HG03460 (cell line): ENCODE measurements around the gene TEDC1.

ENCODE experiments used
- ATAC-seq: cut with Tn5 transposase; IDR thresholded peaks from one replicate; pipeline ENCODE4 v1.9.1; 2021; ENCODE audit not compliant: unreplicated experiment

Gene TEDC1

DNA sequence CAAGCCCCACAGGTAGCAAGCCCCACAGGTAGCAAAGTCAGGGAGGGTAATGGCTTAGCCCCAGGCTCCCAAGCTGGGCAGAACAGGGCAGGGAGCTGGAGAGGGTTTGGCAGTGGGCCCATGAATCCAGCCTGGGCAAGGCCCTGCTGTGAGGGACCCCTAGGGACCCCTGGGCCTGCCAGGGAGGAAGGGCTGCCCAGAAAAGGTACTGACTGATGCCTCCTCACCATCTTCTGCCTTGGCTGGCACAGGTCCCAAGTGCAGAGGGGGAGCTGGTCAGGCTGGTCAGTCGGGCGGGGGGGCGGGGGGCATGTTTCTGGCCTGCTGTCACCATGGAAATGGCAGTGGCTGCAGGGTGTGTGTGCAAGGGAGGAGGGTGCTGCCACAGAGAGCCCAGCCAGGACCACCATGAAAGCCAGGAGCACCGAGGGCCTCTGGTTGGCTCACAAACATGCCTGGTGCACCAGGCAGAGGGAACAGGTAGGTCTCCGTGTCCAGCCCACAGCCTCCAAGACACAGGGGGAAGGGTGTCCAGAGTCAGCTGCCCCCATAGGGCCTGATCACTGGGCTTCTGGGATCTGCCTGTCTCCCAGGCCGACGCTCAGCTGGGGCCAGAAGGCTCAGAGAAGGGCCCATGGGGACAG, 17.9 kb upstream of the TEDC1 start:
- ATAC-seq = no peak

- no peak for ATAC-seq
These were observed 17.2 kb upstream of the TEDC1 start for GRCh38 chr14:105473677-105474482.

- no peak for ATAC-seq
These were observed 16.4 kb upstream of the TEDC1 start, which contains the start of gene CRIP2 for GRCh38 chr14:105474483-105475268. CRIP2 (plus strand) TSS chr14:105474821; CDS start chr14:105474863, 42 bp downstream.

- ATAC-seq = no peak
These were observed 15.6 kb upstream of the TEDC1 start for GRCh38 chr14:105475269-105476096.

GRCh38 chr14:105476097-105476830, 14.8 kb upstream of the TEDC1 start:
- ATAC-seq = no peak

DNA sequence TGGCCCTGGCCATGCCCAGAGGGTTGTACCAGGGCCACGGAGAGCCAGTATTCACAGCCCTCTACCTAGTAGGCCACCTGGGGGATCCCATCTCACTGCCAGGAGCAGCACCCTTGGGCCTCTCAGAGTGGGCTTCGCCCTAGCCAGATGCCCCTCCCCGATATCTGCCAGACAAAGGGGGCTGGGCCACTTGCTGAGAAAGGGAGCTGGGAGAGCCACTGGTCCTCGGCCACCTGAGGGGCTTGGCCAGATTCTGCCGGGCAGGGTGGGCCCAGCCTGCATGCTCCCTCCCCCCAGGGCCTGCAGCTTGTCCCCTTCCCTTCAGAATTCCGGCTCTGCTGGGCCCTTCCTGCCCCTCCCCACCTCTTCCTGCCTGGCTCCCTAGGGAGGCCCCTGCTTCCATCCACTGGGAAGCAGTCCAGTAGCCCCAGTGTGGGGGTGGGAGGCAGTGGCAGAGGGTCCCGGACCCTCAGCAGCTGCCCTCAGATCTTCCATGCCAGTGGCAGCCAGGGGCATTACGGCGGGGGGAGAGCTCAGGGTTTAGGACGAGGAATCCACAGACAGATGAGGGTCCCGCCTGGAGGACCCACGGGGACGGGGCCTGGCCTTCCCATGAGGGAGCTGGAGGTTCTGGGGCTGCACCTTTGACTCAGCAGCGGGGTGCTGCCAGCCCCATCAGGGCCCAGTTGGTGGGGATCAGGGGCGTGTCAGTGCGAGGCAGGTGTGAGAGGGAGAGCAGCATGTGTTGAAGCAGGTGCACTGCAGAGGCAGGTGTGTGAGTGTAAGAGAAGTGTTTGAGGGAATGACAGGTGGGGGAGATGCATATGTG, 14.0 kb upstream of the TEDC1 start:
- ATAC-seq = no peak

GRCh38 chr14:105477660-105478397, 13.2 kb upstream of the TEDC1 start:
- no peak for ATAC-seq

GRCh38 chr14:105478398-105479251, 12.4 kb upstream of the TEDC1 start:
- no peak for ATAC-seq

GRCh38 chr14:105479431-105480158, 11.5 kb upstream of the TEDC1 start:
- ATAC-seq = no peak

GRCh38 chr14:105480199-105480746, 10.8 kb upstream of the TEDC1 start:
- ATAC-seq = no peak

- peak; percentile 54 for ATAC-seq
These were observed 9.9 kb upstream of the TEDC1 start for GRCh38 chr14:105480807-105481801.

DNA sequence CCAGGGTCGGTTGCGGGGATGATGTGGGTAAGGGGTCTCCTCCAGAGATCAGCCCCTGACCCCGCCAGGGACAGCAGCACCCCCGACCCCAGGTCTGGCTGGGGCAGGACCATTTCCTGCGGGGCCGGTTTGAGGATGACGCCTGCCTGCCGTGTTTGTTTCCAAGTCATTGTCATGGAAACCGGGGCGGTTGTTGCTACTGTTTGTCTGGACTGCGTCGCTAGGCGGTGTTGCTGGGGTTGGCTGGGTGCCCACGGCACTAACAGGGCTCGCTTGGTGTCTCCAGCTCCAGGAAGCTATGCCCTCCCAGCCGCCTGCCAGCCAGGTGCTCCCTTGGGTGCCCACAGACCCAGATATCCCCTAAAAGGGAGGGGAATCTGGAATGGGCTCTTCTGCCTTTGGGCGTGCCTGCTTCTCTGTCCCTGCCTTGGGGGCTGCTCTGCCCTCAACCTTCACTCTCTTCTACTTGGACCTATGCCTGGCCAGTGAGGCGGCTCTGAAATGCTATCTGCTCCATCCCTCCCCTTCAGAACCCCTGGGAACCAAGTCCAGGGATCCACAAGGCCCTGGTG, 9.1 kb upstream of the TEDC1 start:
- ATAC-seq = peak; percentile 61

DNA sequence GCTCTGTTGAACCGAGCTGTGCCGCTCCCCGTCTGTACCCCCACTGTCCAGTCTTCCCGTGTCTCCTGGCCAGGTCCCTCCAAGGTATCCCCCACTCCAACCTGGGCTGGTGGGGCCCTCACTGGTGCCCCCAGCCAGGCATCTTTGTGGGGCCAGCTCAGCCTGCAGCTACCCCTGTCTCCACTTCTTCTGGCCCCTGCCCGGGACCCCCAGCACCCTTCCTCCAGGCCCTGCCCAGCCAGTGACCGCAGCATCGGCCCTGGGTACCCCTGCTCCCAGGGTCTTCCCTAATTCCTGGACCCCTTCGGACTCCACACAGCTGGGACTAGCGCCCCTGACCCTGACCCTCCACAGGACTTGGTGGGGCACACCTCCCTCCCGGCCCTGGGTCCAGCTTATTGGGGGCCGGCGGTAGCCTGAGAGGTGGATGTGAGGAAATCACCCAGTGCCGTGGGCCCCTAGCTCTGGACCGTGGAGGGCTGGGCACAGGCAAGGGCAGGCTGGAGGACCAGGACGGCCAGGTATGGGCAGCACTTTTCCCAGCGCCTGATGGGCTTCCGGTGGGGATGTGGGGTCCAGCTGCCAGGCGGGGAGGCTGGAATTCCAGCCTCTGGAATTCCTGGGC, 8.4 kb upstream of the TEDC1 start:
- ATAC-seq = no peak

- no peak for ATAC-seq
These were observed 7.6 kb upstream of the TEDC1 start for GRCh38 chr14:105483300-105484068.
